HG02678 (cell line): ENCODE results near the gene WDR20.

Source experiments
- ATAC-seq: cut with Tn5 transposase; IDR thresholded peaks from one replicate; pipeline ENCODE4 v1.9.1; 2021; ENCODE audit warnings: mild to moderate bottlenecking, moderate library complexity; ENCODE audit not compliant: unreplicated experiment

WDR20 gene

GRCh38 chr14:102195446-102195845 lies 55.7 kb downstream of the WDR20 start:
- ATAC-seq = no peak

GRCh38 chr14:102196039-102196901 lies 56.6 kb downstream of the WDR20 start:
- no peak for ATAC-seq

- no peak for ATAC-seq
Observed at GRCh38 chr14:102196902-102197230, 57.2 kb downstream of the WDR20 start.

GRCh38 chr14:102197317-102197853 lies 57.7 kb downstream of the WDR20 start:
- ATAC-seq = no peak

GRCh38 chr14:102200690-102201352 lies 61.1 kb downstream of the WDR20 start:
- ATAC-seq = no peak

- no peak for ATAC-seq
Observed at GRCh38 chr14:102201353-102201738, 61.6 kb downstream of the WDR20 start.

GRCh38 chr14:102201776-102202175 lies 62.1 kb downstream of the WDR20 start:
- ATAC-seq = no peak

- no peak for ATAC-seq
Observed at GRCh38 chr14:102202944-102203343, 63.2 kb downstream of the WDR20 start.

GRCh38 chr14:102203382-102203781 lies 63.7 kb downstream of the WDR20 start:
- ATAC-seq = no peak

GRCh38 chr14:102205560-102205959 lies 65.9 kb downstream of the WDR20 start:
- no peak for ATAC-seq

- no peak for ATAC-seq
Observed at GRCh38 chr14:102206918-102207317, 67.2 kb downstream of the WDR20 start.

GRCh38 chr14:102207831-102208365 lies 68.2 kb downstream of the WDR20 start:
- ATAC-seq = no peak

- no peak for ATAC-seq
Observed at GRCh38 chr14:102208741-102209140, 69.0 kb downstream of the WDR20 start.

- no peak for ATAC-seq
Observed at GRCh38 chr14:102209224-102209966, 69.7 kb downstream of the WDR20 start.

GRCh38 chr14:102210421-102211042 lies 70.8 kb downstream of the WDR20 start:
- no peak for ATAC-seq

- ATAC-seq = no peak
Observed at GRCh38 chr14:102211240-102211639, 71.5 kb downstream of the WDR20 start.

- ATAC-seq = no peak
Observed at GRCh38 chr14:102212356-102212755, 72.7 kb downstream of the WDR20 start.

GRCh38 chr14:102212845-102213244 lies 73.1 kb downstream of the WDR20 start:
- no peak for ATAC-seq

GRCh38 chr14:102213470-102213869 lies 73.8 kb downstream of the WDR20 start:
- no peak for ATAC-seq

- ATAC-seq = no peak
Observed at GRCh38 chr14:102213984-102214658, 74.4 kb downstream of the WDR20 start.
